GM12878 (cell line): ENCODE data around the gene WNT9B. TPM values are rescaled to one million over a fixed set of nuclear protein-coding genes. Genes with fewer than 3 reads are reported as not detected.

Experiments used
- ATAC-seq: fragments of 200-7000 bp; cut with Tn5 transposase; 3 replicates; pipeline ENCODE4 v1.9.1; 2020; ENCODE audit warnings: mild to moderate bottlenecking, moderate library complexity
- BruUV-seq: library from RNA; stranded (reverse); fragments of 400-500 nt; replicated peaks from 2 replicates; lab custom pipeline; 2021; lab: Mats Ljungman, UMichigan
- CTCF ChIA-PET: fragments of 300-600 bp; sonication (Branson Sonifier 250); formaldehyde crosslinking; extraction: SDS; loops from one replicate; lab custom pipeline; 2021; ENCODE audit warnings: inconsistent platforms; lab: Yijun Ruan, JAX
- POLR2A ChIA-PET: fragments of 350-600 bp; formaldehyde crosslinking; extraction: SDS; loops from one replicate; lab custom pipeline; 2021; ENCODE audit warnings: inconsistent platforms; lab: Charles Lee
- RAD21 ChIA-PET: fragments of 300-600 bp; sonication (Branson Sonifier 250); formaldehyde crosslinking; loops from one replicate; lab custom pipeline; 2023; ENCODE audit warnings: antibody characterized with exemption; ENCODE audit not compliant: unreplicated experiment; lab: Charles Lee
- SMC1A ChIA-PET: fragments of 300-600 bp; sonication (Branson Sonifier 250); formaldehyde crosslinking; loops from one replicate; lab custom pipeline; 2023; ENCODE audit not compliant: unreplicated experiment, uncharacterized antibody; lab: Charles Lee
- DNase-seq: peaks from one replicate; pipeline ENCODE4 v3.0.0-alpha.2; 2011; ENCODE audit warnings: low read depth, low spot score
- FAIRE-seq: peaks from 3 replicates; lab custom pipeline; 2011; peaks lifted over from hg19 to GRCh38; lab: Jason Lieb, UNC
- H2AFZ ChIP-seq: 2 replicates; pipeline ENCODE4 v1.6.0; 2011; ENCODE audit warnings: low read depth, low read length, control low read depth; ENCODE audit not compliant: control insufficient read depth
- H3K27ac ChIP-seq: 2 replicates; pipeline ENCODE4 v1.5.1; 2011; ENCODE audit warnings: control low read depth; ENCODE audit not compliant: control insufficient read depth, insufficient read depth
- H3K27me3 ChIP-seq, 2 experiments: replicated peaks in 1 of 2; 2 replicates each; pipeline versions ENCODE4 v1.6.0 to v1.6.1; 2011; ENCODE audit warnings: low read length in 1 of 2; ENCODE audit not compliant: control insufficient read depth in 2 of 2, insufficient read depth in 2 of 2
- H3K36me3 ChIP-seq, 2 experiments: 2 replicates each; pipeline ENCODE4 v1.5.1; 2011; ENCODE audit warnings: low read length in 1 of 2; ENCODE audit not compliant: control insufficient read depth in 2 of 2, insufficient read depth in 2 of 2
- H3K4me1 ChIP-seq: 2 replicates; pipeline ENCODE4 v1.6.1; 2011; ENCODE audit warnings: mild to moderate bottlenecking, low read length, moderate library complexity, mixed read lengths; ENCODE audit not compliant: control insufficient read depth, insufficient read depth
- H3K4me2 ChIP-seq: 2 replicates; pipeline ENCODE4 v1.6.0; 2011; ENCODE audit warnings: control low read depth; ENCODE audit not compliant: control insufficient read depth, insufficient read depth
- H3K4me3 ChIP-seq: fragments of 200-600 bp; sonication (generic); 2 replicates; pipeline ENCODE4 v1.5.1; 2016
- H3K79me2 ChIP-seq: 2 replicates; pipeline ENCODE4 v1.6.0; 2011; ENCODE audit warnings: low read length; ENCODE audit not compliant: control insufficient read depth, insufficient read depth
- H3K9ac ChIP-seq: 2 replicates; pipeline ENCODE4 v1.8.0; 2011; ENCODE audit warnings: low read length, control low read depth, mixed read lengths; ENCODE audit not compliant: control insufficient read depth, insufficient read depth
- H3K9me3 ChIP-seq: replicated peaks from 3 replicates; pipeline ENCODE4 v1.5.1; 2011; ENCODE audit warnings: mild to moderate bottlenecking, low read length; ENCODE audit not compliant: control insufficient read depth, insufficient read depth
- H4K20me1 ChIP-seq: 2 replicates; pipeline ENCODE4 v1.6.0; 2011; ENCODE audit not compliant: control insufficient read depth, insufficient read depth
- BCL3 ChIP-seq: IDR thresholded peaks from 2 replicates; pipeline ENCODE4 v1.6.1; 2011; ENCODE audit warnings: borderline replicate concordance, low read depth, mild to moderate bottlenecking, moderate library complexity, low read length; ENCODE audit not compliant: insufficient read depth, poor library complexity, severe bottlenecking
- BCLAF1 ChIP-seq: fragments of 450-650 bp; IDR thresholded peaks from 2 replicates; pipeline ENCODE4 v1.6.1; 2017; ENCODE audit warnings: antibody characterized with exemption, mild to moderate bottlenecking, moderate library complexity
- FOS ChIP-seq: IDR thresholded peaks from 3 replicates; pipeline ENCODE4 v1.6.1; 2011; ENCODE audit warnings: borderline replicate concordance; ENCODE audit not compliant: insufficient read length; ENCODE audit errors: extremely low read depth
- FOXM1 ChIP-seq: IDR thresholded peaks from 2 replicates; pipeline ENCODE4 v1.6.1; 2012; ENCODE audit warnings: low read depth, mild to moderate bottlenecking, inconsistent platforms, low read length, moderate library complexity
- KLF5 ChIP-seq: fragments of 450-650 bp; IDR thresholded peaks from 2 replicates; pipeline ENCODE4 v1.6.1; 2014; ENCODE audit warnings: mild to moderate bottlenecking; ENCODE audit not compliant: partially characterized antibody
- LARP7 ChIP-seq: fragments of 450-650 bp; IDR thresholded peaks from 2 replicates; pipeline ENCODE4 v1.6.1; 2017; ENCODE audit warnings: mild to moderate bottlenecking
- PBX3 ChIP-seq: IDR thresholded peaks from 2 replicates; pipeline ENCODE4 v1.6.1; 2011; ENCODE audit warnings: mild to moderate bottlenecking, low read depth, low read length, moderate library complexity; ENCODE audit not compliant: insufficient replicate concordance
- REST ChIP-seq: IDR thresholded peaks from 2 replicates; pipeline ENCODE4 v1.6.1; 2012; ENCODE audit warnings: mild to moderate bottlenecking, low read depth, low read length
- ZNF207 ChIP-seq: fragments of 450-650 bp; IDR thresholded peaks from 2 replicates; pipeline ENCODE4 v1.6.1; 2014; ENCODE audit warnings: antibody characterized with exemption, mild to moderate bottlenecking, borderline replicate concordance
- WGBS: methylation state at CpG from one replicate; pipeline ENCODE4 v1.1.6; 2016; ENCODE audit warnings: low lambda C conversion rate; ENCODE audit not compliant: insufficient replicate concordance, insufficient coverage; ENCODE audit errors: missing lambda C conversion rate; 5-methylcytosine and 5-hydroxymethylcytosine counted together
- in situ Hi-C: fragments of 300-500 bp; cut with MboI; formaldehyde crosslinking; loops from 9 replicates; pipeline ENCODE4 v1.14.3; 2018; ENCODE audit warnings: mixed read lengths
- intact Hi-C: fragments of 100-400 bp; cut with micrococcal nuclease; formaldehyde crosslinking; loops from one replicate; pipeline ENCODE4 v1.14.2; 2022; ENCODE audit not compliant: unreplicated experiment
- polyA plus RNA-seq, 11 experiments: library from polyadenylated mRNA; depleted of rRNA in 4 of 11; unstranded in 6 of 11; stranded (reverse) in 5 of 11; fragments of >200 nt; fragmentation: Nextera tagmentation in 4 of 11; fragmentation: Illumina TruSeq in 1 of 11; extraction: Ambion mirVana in 4 of 11; extraction: Trizol in 1 of 11; gene quantifications; 1 replicate in 1 of 11; 2 replicates in 10 of 11; pipeline versions ENCODE4 v1.2.1 to v1.2.3, GENCODE V29; 2011 to 2016; ENCODE audit warnings: inconsistent platforms in 2 of 11, missing spikeins in 2 of 11, low read depth in 1 of 11
- total RNA-seq, 4 experiments: library from RNA; depleted of rRNA in 3 of 4; stranded (reverse); fragments of >200 nt in 3 of 4; fragmentation: Illumina TruSeq in 1 of 4; extraction: Trizol in 1 of 4; gene quantifications; 2 replicates each; pipeline versions ENCODE4 v1.2.1 to v1.2.3, GENCODE V29; 2013 to 2021
- TF ChIP-seq, protein P1 (sequence below): fragments of 450-650 bp; IDR thresholded peaks from 2 replicates; pipeline ENCODE4 v1.6.1; 2018; ENCODE audit warnings: borderline replicate concordance, mild to moderate bottlenecking; ENCODE audit not compliant: partially characterized antibody

WNT9B gene
- total and polyA plus RNA-seq, 10 of the 15 experiments (the other 5 are each of a cell fraction or from before 2014, with no cell fraction given): not detected

DNA sequence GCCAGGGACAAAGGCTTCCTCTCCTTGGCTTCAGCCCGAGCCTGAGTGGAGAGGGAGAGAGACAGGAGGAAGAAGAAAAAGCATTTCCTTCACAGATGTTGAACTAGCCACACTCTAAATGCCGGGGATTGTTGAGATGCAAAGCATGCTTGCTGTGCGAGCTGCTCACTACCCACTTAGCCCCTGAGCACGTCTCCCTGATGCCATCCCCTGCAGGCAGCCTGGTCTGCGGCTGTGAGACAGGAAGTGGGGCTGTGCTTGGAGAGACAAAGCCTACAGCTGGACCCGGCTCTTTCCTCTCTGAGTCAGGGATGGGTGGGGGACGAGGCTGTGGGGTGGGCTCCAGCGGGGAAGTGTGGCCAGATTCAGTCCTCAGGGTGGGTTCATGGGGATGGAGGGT lies 13.7 kb downstream of the WNT9B start (continued):
- TF ChIP-seq PBX3 (no peak), REST (no peak), FOXM1 (no peak)

GRCh38 chr17:46866325-46866724 lies 14.9 kb downstream of the WNT9B start:
- no peak for FAIRE-seq
- WGBS: 31% methylated on average over 8 of the region's 8 CpGs
- H3K36me3 ChIP-seq: no peaks in the 10 kb centered on the region
- H3K9me3 ChIP-seq: no peaks in the 10 kb centered on the region
- no peak overlapping the region for H2AFZ ChIP-seq
- no peaks in the 10 kb centered on the region for H4K20me1 ChIP-seq
- no peak overlapping the region for H3K9ac ChIP-seq
- ChIA-PET POLR2A (no interaction called here), RAD21 (no interaction called here), SMC1A (no interaction called here), CTCF (interaction anchor here (0.9 kb wide), 1 partner anchor 31 kb away, joined by 3 read pairs; no protein-coding TSS in a partner anchor)
- in situ Hi-C loops: no loop called here
- peaks cover 0 to 2% of the 10 kb centered on the region in 2 experiments; a peak in 2 of 4 replicates for H3K27me3 ChIP-seq
- BruUV-seq: no TSS peak
- ATAC-seq: no peak
- no peak overlapping the region for H3K4me2 ChIP-seq
- H3K27ac ChIP-seq: no peak overlapping the region
- intact Hi-C loops: no loop called here
- no peaks in the 10 kb centered on the region for H3K79me2 ChIP-seq
- no peak overlapping the region for H3K4me3 ChIP-seq
- DNase-seq: no peak
- no peaks in the 10 kb centered on the region for H3K4me1 ChIP-seq
- TF ChIP-seq, protein P1, sequence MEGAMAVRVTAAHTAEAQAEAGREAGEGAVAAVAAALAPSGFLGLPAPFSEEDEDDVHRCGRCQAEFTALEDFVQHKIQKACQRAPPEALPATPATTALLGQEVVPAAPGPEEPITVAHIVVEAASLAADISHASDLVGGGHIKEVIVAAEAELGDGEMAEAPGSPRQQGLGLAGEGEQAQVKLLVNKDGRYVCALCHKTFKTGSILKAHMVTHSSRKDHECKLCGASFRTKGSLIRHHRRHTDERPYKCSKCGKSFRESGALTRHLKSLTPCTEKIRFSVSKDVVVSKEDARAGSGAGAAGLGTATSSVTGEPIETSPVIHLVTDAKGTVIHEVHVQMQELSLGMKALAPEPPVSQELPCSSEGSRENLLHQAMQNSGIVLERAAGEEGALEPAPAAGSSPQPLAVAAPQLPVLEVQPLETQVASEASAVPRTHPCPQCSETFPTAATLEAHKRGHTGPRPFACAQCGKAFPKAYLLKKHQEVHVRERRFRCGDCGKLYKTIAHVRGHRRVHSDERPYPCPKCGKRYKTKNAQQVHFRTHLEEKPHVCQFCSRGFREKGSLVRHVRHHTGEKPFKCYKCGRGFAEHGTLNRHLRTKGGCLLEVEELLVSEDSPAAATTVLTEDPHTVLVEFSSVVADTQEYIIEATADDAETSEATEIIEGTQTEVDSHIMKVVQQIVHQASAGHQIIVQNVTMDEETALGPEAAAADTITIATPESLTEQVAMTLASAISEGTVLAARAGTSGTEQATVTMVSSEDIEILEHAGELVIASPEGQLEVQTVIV: peak; percentile 23
- TF ChIP-seq LARP7: no peak
- no peak for TF ChIP-seq FOS
- no peak for TF ChIP-seq BCLAF1
- no peak for TF ChIP-seq ZNF207
- no peak for TF ChIP-seq KLF5
- peak; percentile 83 for TF ChIP-seq BCL3
